ENCODE data around the gene CEBPA.
"Not testable (repeated sequence)": the region's sequence is repeated elsewhere in the genome, so short reads cannot be mapped to it uniquely, and the experiment has no call there.

CEBPA gene

GRCh38 chr19:33323093-33323820 is 20.9 kb upstream of the CEBPA start:
- DNase-seq, result no peak

GRCh38 chr19:33320636-33321035 is 18.3 kb upstream of the CEBPA start:
- no peak for DNase-seq

GRCh38 chr19:33317991-33318390 is 15.7 kb upstream of the CEBPA start:
- not testable (repeated sequence) for DNase-seq

GRCh38 chr19:33317517-33317916 is 15.2 kb upstream of the CEBPA start:
- DNase-seq, result no peak

GRCh38 chr19:33316541-33317264 is 14.4 kb upstream of the CEBPA start:
- no peak for DNase-seq

GRCh38 chr19:33312808-33313207 is 10.5 kb upstream of the CEBPA start:
- DNase-seq, result not testable (repeated sequence)

GRCh38 chr19:33312065-33312464 is 9.7 kb upstream of the CEBPA start:
- DNase-seq, result no peak

GRCh38 chr19:33311326-33311682 is 9.0 kb upstream of the CEBPA start:
- DNase-seq, result no peak

- no peak for DNase-seq
Measured at GRCh38 chr19:33310606-33311325, 8.4 kb upstream of the CEBPA start.

- DNase-seq, result no peak
Measured at GRCh38 chr19:33309826-33310225, 7.5 kb upstream of the CEBPA start.

GRCh38 chr19:33306853-33307792 is 4.8 kb upstream of the CEBPA start:
- no peak for DNase-seq

GRCh38 chr19:33306191-33306590 is 3.9 kb upstream of the CEBPA start:
- DNase-seq, result no peak

DNA sequence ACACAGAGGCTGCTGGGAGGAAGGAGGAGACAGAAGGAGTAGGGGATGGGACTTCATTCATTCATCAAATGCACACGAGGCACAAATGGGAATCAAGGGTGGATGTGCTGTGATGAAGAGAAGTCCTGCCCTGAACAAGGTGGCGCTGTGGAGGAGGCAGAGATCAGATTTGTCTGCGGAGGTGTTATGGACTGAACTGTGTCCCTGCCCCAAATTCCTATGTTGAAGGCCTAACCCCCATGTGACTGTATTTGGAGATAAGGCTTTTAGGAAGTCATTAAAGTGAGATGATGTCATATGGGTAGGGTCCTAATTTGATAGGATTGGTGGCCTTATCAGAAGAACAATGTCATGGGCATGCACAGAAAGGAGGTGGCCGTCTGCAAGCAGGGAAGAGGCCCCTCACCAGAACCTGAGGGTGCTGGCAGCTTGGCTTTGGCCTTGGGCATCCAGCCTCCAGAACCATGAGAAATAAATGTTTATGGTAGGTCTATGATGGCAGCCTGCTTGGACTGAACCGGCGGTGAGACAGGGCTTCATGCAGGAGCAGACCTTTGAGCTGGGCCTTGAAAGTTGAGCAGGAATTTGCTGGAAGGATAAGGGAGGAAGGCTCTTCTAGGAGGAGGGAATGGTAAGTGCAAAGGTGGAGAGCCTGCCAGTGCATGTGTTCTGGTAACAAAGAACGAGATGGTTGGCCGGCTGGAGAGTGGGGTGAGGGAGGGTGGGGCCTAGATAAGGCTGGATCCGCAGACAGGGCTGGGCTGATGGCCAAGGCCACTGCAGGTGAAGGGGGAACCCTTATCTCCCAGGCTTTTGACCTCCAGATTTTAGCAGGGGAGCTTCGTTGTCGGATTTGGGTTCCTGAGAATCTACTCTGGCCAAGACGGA is 2.7 kb upstream of the CEBPA start:
- DNase-seq, result no peak

DNA sequence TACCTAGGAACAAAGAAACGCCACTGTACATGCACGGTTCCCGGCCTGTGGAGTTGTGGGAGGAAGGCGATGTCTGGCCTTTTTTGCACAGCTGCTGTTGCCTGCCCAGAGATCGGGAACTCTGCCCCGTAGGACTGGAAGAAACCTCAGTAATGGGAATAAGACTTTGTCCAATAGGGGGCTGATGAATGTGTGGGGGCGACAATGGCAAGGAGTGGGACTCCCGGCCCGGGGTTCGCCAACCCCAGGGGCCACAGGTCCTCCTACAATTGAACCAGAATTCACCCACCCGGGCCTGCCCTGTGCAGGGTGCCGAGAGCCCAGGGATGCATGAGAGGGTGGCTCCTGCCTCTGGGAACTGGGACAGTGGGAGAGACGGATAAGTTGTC is 2.0 kb upstream of the CEBPA start:
- DNase-seq, result no peak

GRCh38 chr19:33303791-33304345 is 1.5 kb upstream of the CEBPA start:
- no peak for DNase-seq

- no peak for DNase-seq
Measured at GRCh38 chr19:33302974-33303790, 848 bp upstream of the CEBPA start.

GRCh38 chr19:33301900-33302174 is 497 bp downstream of the CEBPA start:
- no peak for DNase-seq

GRCh38 chr19:33301144-33301899 is 1.0 kb downstream of the CEBPA start:
- DNase-seq, result no peak

- no peak for DNase-seq
Measured at GRCh38 chr19:33300894-33301143, 1.5 kb downstream of the CEBPA start.

Measured in CD4-positive, alpha-beta T cell treated with Interleukin-21 for 1 hour (primary cell).